CD4-positive, CD25-positive, alpha-beta regulatory T cell (primary cell): ENCODE results near the gene SLC27A4. TPM values are rescaled to one million over a fixed set of nuclear protein-coding genes. Genes with fewer than 3 reads are reported as not detected.

Experiments
- ATAC-seq, 2 donors: fragments of 150-1000 bp; cut with Tn5 transposase; one replicate each; pipeline ENCODE4 v1.10.0; 2021; ENCODE audit warnings: low read depth in 2 of 2, moderate number of reproducible peaks in 2 of 2, moderate library complexity in 1 of 2
- DNase-seq, 3 donors: peaks; one replicate each; pipeline versions ENCODE4 v3.0.0 to v3.0.0-alpha.2; 2012 to 2022; ENCODE audit warnings: mixed read lengths in 1 of 3
- H3K27ac ChIP-seq: one replicate; pipeline ENCODE4 v1.7.0; 2013; ENCODE audit warnings: mild to moderate bottlenecking, low read length; ENCODE audit not compliant: insufficient read depth, poor library complexity, severe bottlenecking
- H3K27me3 ChIP-seq: one replicate; pipeline ENCODE4 v1.7.0; 2013; ENCODE audit warnings: low read length; ENCODE audit not compliant: control insufficient read depth, insufficient read depth
- H3K36me3 ChIP-seq: one replicate; pipeline ENCODE4 v1.7.0; 2013; ENCODE audit warnings: mild to moderate bottlenecking, low read length, moderate library complexity; ENCODE audit not compliant: control insufficient read depth, insufficient read depth
- H3K4me1 ChIP-seq: 2 replicates; pipeline ENCODE4 v1.7.0; 2013; ENCODE audit warnings: mild to moderate bottlenecking, low read length; ENCODE audit not compliant: insufficient read depth, control insufficient read depth, poor library complexity, severe bottlenecking
- H3K4me3 ChIP-seq: one replicate; pipeline ENCODE4 v1.7.0; 2013; ENCODE audit warnings: low read depth, mild to moderate bottlenecking, low read length, moderate library complexity
- H3K9me3 ChIP-seq, 2 experiments: 1 replicate in 1 of 2; 2 replicates in 1 of 2; pipeline ENCODE4 v1.7.0; 2013; ENCODE audit warnings: low read length in 2 of 2, mild to moderate bottlenecking in 1 of 2, moderate library complexity in 1 of 2; ENCODE audit not compliant: control insufficient read depth in 2 of 2
- H3K27ac Mint-ChIP-seq, 3 donors: one replicate each; pipeline ENCODE4 v1.8.0; 2020 to 2022; ENCODE audit warnings: mild to moderate bottlenecking in 3 of 3, mixed read lengths in 3 of 3, moderate library complexity in 2 of 3
- H3K27me3 Mint-ChIP-seq: one replicate; pipeline ENCODE4 v1.8.0; 2022; ENCODE audit warnings: mild to moderate bottlenecking, mixed read lengths
- H3K36me3 Mint-ChIP-seq: one replicate; pipeline ENCODE4 v1.8.0; 2020; ENCODE audit warnings: mixed read lengths
- H3K4me1 Mint-ChIP-seq, 4 donors: one replicate each; pipeline ENCODE4 v1.8.0; 2020 to 2022; ENCODE audit warnings: mixed read lengths in 4 of 4, mild to moderate bottlenecking in 1 of 4
- H3K4me3 Mint-ChIP-seq, 4 donors: one replicate each; pipeline ENCODE4 v1.8.0; 2020 to 2022; ENCODE audit warnings: mild to moderate bottlenecking in 4 of 4, mixed read lengths in 4 of 4, moderate library complexity in 3 of 4
- H3K9me3 Mint-ChIP-seq, 7 donors: one replicate each; pipeline ENCODE4 v1.8.0; 2020 to 2022; ENCODE audit warnings: mixed read lengths in 7 of 7, mild to moderate bottlenecking in 3 of 7, moderate library complexity in 2 of 7
- polyA plus RNA-seq, 4 donors: library from polyadenylated mRNA; unstranded; fragments of 300-500 nt; fragmentation: Illumina TruSeq; gene quantifications; one replicate each; pipeline ENCODE4 v1.2.3, GENCODE V29; 2021
- total RNA-seq: library from RNA; stranded (reverse); gene quantifications from one replicate; pipeline ENCODE4 v1.2.3, GENCODE V29; 2022

SLC27A4 gene
- total and polyA plus RNA-seq, 5 donors from 2014 or later = 5.5 to 8.7 (median 7.1) TPM

DNA sequence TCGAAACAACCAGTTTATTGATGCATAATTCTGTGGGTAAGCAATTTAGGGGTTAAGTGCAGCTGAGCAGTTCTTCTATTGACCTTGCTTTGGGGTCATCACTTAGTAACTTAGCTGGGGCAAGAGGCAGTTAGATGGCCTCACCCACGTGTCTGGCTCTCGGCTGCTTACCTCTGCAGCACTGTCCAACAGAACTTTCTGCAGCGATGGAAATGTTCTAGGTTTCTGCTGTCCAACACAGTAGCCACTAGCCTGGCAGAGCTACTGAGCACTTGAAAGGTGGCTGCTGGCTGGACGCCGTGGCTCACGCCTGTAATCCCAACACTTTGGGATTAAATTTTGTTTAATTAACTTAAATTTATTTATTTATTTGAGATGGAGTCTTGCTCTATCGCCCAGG is 17.8 kb downstream of the SLC27A4 start:
- Mint-ChIP-seq H3K4me3 (no peak overlapping the region), H3K4me1 (peaks cover 0 to 12% (median 6%) of the 10 kb centered on the region in 4 donors), H3K27me3 (no peaks in the 10 kb centered on the region), H3K36me3 (peaks cover 6% of the 10 kb centered on the region), H3K27ac (no peak overlapping the region), H3K9me3 (peaks cover 0 to 1% (median 0%) of the 10 kb centered on the region in 7 donors)
- H3K27ac ChIP-seq = no peak overlapping the region
- no peak overlapping the region for H3K4me3 ChIP-seq
- no peaks in the 10 kb centered on the region for H3K27me3 ChIP-seq
- peaks cover 9% of the 10 kb centered on the region for H3K4me1 ChIP-seq
- no peaks in the 10 kb centered on the region for H3K9me3 ChIP-seq
- DNase-seq (no peak), ATAC-seq (no peak)
- H3K36me3 ChIP-seq = peaks cover 6% of the 10 kb centered on the region

DNA sequence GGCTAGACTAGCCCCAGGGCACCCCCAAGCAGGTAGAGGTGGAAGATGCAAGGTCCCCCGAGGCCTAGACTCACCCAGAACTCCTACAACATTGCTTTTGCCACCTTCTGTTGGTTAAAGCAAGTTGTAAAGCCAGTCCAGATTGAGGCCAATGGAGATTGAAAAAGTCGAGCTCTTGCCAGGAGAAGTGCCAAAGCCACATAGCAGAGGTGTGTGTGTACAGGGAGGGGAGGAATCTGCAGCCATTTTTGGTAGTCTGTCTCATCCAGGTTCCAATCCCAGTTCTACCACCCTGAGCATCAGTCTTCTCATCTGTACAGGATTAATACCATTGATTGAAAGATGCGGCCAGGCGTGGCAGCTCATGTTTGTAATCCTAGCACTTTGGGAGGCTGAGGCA is 18.5 kb downstream of the SLC27A4 start:
- no peak for DNase-seq
- no peak for ATAC-seq
- H3K9me3 ChIP-seq = no peaks in the 10 kb centered on the region
- H3K4me1 ChIP-seq = peaks cover 9% of the 10 kb centered on the region
- H3K4me3 Mint-ChIP-seq = no peak overlapping the region
- H3K36me3 ChIP-seq = peaks cover 6% of the 10 kb centered on the region
- H3K4me3 ChIP-seq = no peak overlapping the region
- H3K36me3 Mint-ChIP-seq = peaks cover 6% of the 10 kb centered on the region
- H3K27me3 Mint-ChIP-seq = no peaks in the 10 kb centered on the region
- H3K27ac ChIP-seq = no peak overlapping the region
- H3K27me3 ChIP-seq = no peaks in the 10 kb centered on the region
- no peak overlapping the region for H3K27ac Mint-ChIP-seq
- H3K4me1 Mint-ChIP-seq = peaks cover 0 to 12% (median 6%) of the 10 kb centered on the region in 4 donors
- H3K9me3 Mint-ChIP-seq = peaks cover 0 to 1% (median 0%) of the 10 kb centered on the region in 7 donors

DNA sequence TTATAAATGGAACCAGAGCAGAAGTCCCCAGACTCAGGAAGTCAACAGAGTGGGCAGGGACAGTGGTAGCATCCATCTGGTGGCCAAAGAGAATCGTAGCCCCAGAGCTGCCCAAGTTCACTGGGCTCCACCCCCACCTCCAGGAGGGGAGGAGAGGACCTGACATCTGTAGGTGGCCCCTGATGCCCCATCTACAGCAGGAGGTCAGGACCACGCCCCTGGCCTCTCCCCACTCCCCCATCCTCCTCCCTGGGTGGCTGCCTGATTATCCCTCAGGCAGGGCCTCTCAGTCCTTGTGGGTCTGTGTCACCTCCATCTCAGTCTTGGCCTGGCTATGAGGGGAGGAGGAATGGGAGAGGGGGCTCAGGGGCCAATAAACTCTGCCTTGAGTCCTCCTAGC is 20.5 kb downstream of the SLC27A4 start:
- H3K9me3 ChIP-seq = no peaks in the 10 kb centered on the region
- DNase-seq (no peak), ATAC-seq (no peak)
- H3K4me3 Mint-ChIP-seq = peak overlapping the region in 1 of 4 donors; percentile 32
- H3K27ac Mint-ChIP-seq = no peak overlapping the region
- peaks cover 4% of the 10 kb centered on the region for H3K36me3 Mint-ChIP-seq
- no peak overlapping the region for H3K27ac ChIP-seq
- H3K27me3 ChIP-seq = no peaks in the 10 kb centered on the region
- H3K9me3 Mint-ChIP-seq = peaks cover 0 to 1% (median 0%) of the 10 kb centered on the region in 7 donors
- peaks cover 4% of the 10 kb centered on the region for H3K27me3 Mint-ChIP-seq
- peaks cover 6% of the 10 kb centered on the region for H3K36me3 ChIP-seq
- H3K4me1 Mint-ChIP-seq = peaks cover 0 to 20% (median 9%) of the 10 kb centered on the region in 4 donors
- no peak overlapping the region for H3K4me3 ChIP-seq
- H3K4me1 ChIP-seq = peaks cover 16% of the 10 kb centered on the region

DNA sequence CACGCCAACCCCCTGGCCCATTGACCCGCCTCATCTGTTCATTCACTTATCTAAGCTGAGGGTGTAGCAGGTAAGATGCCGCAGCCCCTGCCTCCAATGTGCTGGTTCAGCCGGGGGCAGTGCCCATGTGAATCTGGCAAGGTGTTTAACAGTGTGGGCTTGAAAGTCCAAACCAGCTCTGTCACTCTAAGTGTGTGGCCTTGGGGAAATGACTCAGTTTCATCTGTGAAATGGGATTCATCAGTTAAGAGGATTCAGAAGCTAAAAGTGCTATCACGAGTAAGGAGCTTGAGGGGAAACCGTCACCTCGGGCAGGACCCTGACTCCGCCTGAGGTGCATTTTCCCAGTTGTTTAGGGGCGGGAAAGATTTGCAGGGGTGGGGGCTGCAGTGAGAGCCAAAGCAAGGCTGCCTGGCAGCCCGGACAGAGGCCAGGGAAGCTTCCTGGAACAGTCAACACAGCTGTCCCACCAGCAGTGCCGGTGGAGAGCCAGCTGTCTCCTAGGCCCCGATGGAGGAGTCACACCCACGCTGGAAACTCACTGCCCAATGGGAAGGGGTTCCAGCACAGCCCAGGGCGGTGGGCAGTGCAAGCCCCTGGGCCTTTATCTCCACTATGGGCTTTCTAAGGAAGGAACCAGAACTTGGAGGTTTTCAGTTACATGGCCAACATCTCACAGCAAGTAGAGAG is 21.1 kb downstream of the SLC27A4 start:
- Mint-ChIP-seq H3K27me3 (peaks cover 4% of the 10 kb centered on the region), H3K9me3 (peaks cover 0 to 1% (median 0%) of the 10 kb centered on the region in 7 donors)
- peaks cover 16% of the 10 kb centered on the region for H3K4me1 ChIP-seq

DNA sequence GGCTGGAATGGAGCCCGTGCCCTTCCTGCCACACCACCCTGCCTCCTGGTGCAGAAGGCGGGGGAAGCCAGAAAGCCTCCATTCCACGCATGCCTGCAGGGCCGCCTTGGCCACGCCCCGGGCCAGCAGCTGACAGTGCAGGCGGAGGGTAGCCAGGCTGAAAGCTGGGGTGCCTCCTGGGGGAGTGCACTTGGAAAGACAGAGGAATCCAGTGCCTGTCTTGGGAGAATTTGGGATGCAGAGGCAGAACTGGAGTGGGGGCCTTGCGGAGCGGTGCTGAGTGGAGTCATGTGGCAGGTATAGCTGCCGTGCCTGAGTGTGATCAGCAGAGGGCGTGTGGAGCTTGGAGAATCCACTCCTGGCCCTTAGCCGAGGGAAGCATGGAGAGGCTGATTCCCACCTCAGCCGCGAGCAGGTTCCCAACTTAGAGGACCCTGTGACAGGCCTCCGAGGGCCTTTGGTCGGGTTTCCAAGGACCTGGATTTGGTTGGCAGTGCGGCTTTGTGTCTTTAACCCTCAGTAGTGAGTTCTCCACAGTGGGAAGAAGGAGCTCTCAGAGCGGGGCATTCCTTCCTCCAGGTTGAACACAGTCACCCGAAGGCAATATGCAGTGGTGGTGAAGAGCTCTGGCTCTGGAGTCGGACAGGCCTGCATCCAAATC is 21.8 kb downstream of the SLC27A4 start:
- Mint-ChIP-seq H3K4me3 (peak overlapping the region; percentile 80 to 92 (median 84)), H3K27ac (peak overlapping the region in 1 of 3 donors; percentile 59), H3K9me3 (peaks cover 0 to 2% (median 0%) of the 10 kb centered on the region in 7 donors), H3K36me3 (no peaks in the 10 kb centered on the region), H3K4me1 (peaks cover 0 to 20% (median 9%) of the 10 kb centered on the region in 4 donors), H3K27me3 (peaks cover 4% of the 10 kb centered on the region)
- Histone ChIP-seq H3K27ac (peak overlapping the region; percentile 15), H3K27me3 (no peaks in the 10 kb centered on the region), H3K4me1 (peaks cover 16% of the 10 kb centered on the region), H3K36me3 (no peaks in the 10 kb centered on the region), H3K9me3 (no peaks in the 10 kb centered on the region), H3K4me3 (peak overlapping the region; percentile 58)
- ATAC-seq = peak; percentile 84
- peak; percentile 52 to 70 (median 63) for DNase-seq

More for the DNA sequence above, 21.1 kb downstream of the SLC27A4 start:
- Histone ChIP-seq H3K4me3 (no peak overlapping the region), H3K27me3 (no peaks in the 10 kb centered on the region), H3K27ac (peak overlapping the region; percentile 15), H3K9me3 (no peaks in the 10 kb centered on the region), H3K36me3 (no peaks in the 10 kb centered on the region)
- peak overlapping the region in 2 of 3 donors; percentile 69 to 86 for H3K27ac Mint-ChIP-seq
- H3K36me3 Mint-ChIP-seq = no peaks in the 10 kb centered on the region
- no peak for DNase-seq
- H3K4me1 Mint-ChIP-seq = peaks cover 0 to 20% (median 9%) of the 10 kb centered on the region in 4 donors
- ATAC-seq = no peak
- peak overlapping the region; percentile 80 to 92 (median 84) for H3K4me3 Mint-ChIP-seq

DNA sequence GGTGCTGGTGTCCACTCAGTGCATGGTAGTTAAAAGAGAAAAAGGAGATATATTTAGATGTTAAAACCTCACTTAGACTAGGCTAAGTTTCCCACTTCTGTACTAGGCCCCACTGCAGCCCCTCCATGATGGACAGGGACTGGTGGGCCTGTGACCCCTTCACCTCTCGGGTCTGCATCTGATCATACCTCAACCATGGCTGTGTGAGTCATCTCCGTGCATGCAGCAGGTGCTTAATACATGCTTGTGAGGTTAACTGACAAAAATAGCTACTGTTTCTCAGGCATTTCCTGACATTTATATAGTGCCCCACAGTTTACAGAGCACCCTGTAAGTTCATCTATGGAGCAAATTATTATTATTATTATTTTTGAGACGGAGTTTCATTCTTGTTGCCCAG is 22.4 kb downstream of the SLC27A4 start:
- Histone ChIP-seq H3K9me3 (no peaks in the 10 kb centered on the region), H3K27ac (no peak overlapping the region), H3K4me3 (no peak overlapping the region), H3K27me3 (no peaks in the 10 kb centered on the region), H3K4me1 (peaks cover 16% of the 10 kb centered on the region), H3K36me3 (no peaks in the 10 kb centered on the region)
- Mint-ChIP-seq H3K9me3 (peaks cover 0 to 3% (median 0%) of the 10 kb centered on the region in 7 donors), H3K27ac (no peak overlapping the region), H3K36me3 (no peaks in the 10 kb centered on the region), H3K27me3 (peaks cover 4% of the 10 kb centered on the region), H3K4me1 (peaks cover 0 to 20% (median 9%) of the 10 kb centered on the region in 4 donors), H3K4me3 (peak overlapping the region in 1 of 4 donors; percentile 80)
- ATAC-seq (no peak), DNase-seq (no peak)

DNA sequence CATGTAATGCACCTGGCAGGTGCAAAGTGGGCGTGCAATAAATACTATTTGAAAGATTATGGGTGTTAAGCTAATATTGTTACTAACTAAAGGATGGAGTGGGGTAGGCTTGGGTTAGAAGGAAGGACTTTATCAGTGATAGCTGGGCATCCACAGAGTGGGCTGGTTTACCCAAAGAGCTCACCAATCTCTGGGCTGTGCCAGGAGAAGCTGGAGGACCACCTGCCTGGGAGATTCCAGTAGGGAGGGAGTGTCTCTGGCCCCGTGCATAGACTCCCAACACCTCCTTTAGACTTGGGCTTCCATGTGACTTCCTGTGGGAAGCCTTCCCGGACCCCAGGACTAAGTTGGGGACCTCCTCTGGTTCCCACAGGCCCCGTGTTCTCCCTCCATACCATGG is 25.2 kb downstream of the SLC27A4 start:
- H3K4me3 ChIP-seq = no peak overlapping the region
- peaks cover 0 to 3% (median 0%) of the 10 kb centered on the region in 7 donors for H3K9me3 Mint-ChIP-seq
- no peaks in the 10 kb centered on the region for H3K36me3 ChIP-seq
- no peaks in the 10 kb centered on the region for H3K27me3 ChIP-seq
- peak overlapping the region in 1 of 4 donors; percentile 54 for H3K4me3 Mint-ChIP-seq
- peaks cover 20% of the 10 kb centered on the region for H3K4me1 ChIP-seq
- H3K27me3 Mint-ChIP-seq = peaks cover 4% of the 10 kb centered on the region
- H3K36me3 Mint-ChIP-seq = no peaks in the 10 kb centered on the region
- ATAC-seq (no peak), DNase-seq (no peak)
- peak overlapping the region in 2 of 3 donors; percentile 56 to 71 for H3K27ac Mint-ChIP-seq
- H3K4me1 Mint-ChIP-seq = peaks cover 0 to 22% (median 14%) of the 10 kb centered on the region in 4 donors
- no peak overlapping the region for H3K27ac ChIP-seq
- H3K9me3 ChIP-seq = no peaks in the 10 kb centered on the region
